ENCODE results near the gene PLXNA4. TPM values are rescaled to one million over a fixed set of nuclear protein-coding genes. Genes with fewer than 3 reads are reported as not detected.

The PLXNA4 gene
- total RNA-seq, 1 donor from 2014 or later: 13.6 TPM

DNA sequence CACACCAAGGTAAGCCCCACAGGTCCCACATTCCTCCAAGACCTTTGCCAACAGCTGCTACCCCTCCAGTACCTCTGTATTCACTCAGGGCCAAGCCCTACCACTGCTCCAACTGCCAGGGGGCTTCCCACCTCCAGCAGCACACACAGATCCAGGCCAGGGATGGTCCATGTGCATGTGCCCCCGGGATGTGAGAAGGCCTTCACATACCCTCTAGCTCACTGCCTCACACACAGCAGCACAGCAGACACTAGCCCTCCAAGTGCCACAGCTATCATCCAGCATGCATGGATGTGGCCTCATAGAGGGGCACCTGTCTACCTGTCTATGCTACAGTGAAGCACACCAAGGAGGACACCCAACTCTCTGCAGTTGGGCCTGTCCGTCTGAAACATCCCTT lies 488.8 kb downstream of the PLXNA4 start:
- H3K27ac Mint-ChIP-seq: no peak overlapping the region
- no peak for DNase-seq (ENCODE audit: extremely low spot score, unreplicated experiment)
- TF ChIP-seq, protein P1, sequence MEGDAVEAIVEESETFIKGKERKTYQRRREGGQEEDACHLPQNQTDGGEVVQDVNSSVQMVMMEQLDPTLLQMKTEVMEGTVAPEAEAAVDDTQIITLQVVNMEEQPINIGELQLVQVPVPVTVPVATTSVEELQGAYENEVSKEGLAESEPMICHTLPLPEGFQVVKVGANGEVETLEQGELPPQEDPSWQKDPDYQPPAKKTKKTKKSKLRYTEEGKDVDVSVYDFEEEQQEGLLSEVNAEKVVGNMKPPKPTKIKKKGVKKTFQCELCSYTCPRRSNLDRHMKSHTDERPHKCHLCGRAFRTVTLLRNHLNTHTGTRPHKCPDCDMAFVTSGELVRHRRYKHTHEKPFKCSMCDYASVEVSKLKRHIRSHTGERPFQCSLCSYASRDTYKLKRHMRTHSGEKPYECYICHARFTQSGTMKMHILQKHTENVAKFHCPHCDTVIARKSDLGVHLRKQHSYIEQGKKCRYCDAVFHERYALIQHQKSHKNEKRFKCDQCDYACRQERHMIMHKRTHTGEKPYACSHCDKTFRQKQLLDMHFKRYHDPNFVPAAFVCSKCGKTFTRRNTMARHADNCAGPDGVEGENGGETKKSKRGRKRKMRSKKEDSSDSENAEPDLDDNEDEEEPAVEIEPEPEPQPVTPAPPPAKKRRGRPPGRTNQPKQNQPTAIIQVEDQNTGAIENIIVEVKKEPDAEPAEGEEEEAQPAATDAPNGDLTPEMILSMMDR (conservative IDR thresholded peaks at IDR 0.05): no peak
- H3K36me3 Mint-ChIP-seq: no peaks in the 10 kb centered on the region
- H3K4me1 Mint-ChIP-seq (ENCODE audit: unreplicated experiment): peaks cover 13% of the 10 kb centered on the region
- no peaks in the 10 kb centered on the region for H3K9me3 Mint-ChIP-seq
- peaks cover 8% of the 10 kb centered on the region for H3K27me3 Mint-ChIP-seq
- no peak overlapping the region for H3K4me3 Mint-ChIP-seq

GRCh38 chr7:132084776-132085388 lies 491.4 kb downstream of the PLXNA4 start:
- Mint-ChIP-seq H3K9me3 (no peaks in the 10 kb centered on the region), H3K27ac (no peak overlapping the region), H3K4me1 (ENCODE audit: unreplicated experiment) (peaks cover 18% of the 10 kb centered on the region), H3K27me3 (peaks cover 10% of the 10 kb centered on the region), H3K4me3 (no peak overlapping the region), H3K36me3 (no peaks in the 10 kb centered on the region)
- no peak for DNase-seq (ENCODE audit: extremely low spot score, unreplicated experiment)
- TF ChIP-seq, protein P1 (conservative IDR thresholded peaks at IDR 0.05): no peak

- DNase-seq (ENCODE audit: extremely low spot score, unreplicated experiment): no peak
- no peaks in the 10 kb centered on the region for H3K9me3 Mint-ChIP-seq
- no peak overlapping the region for H3K27ac Mint-ChIP-seq
- no peak overlapping the region for H3K4me3 Mint-ChIP-seq
- no peaks in the 10 kb centered on the region for H3K36me3 Mint-ChIP-seq
- H3K4me1 Mint-ChIP-seq (ENCODE audit: unreplicated experiment): peaks cover 18% of the 10 kb centered on the region
- peaks cover 12% of the 10 kb centered on the region for H3K27me3 Mint-ChIP-seq
- TF ChIP-seq, protein P1 (conservative IDR thresholded peaks at IDR 0.05): no peak
Measured at GRCh38 chr7:132083537-132084123, 492.6 kb downstream of the PLXNA4 start.

- TF ChIP-seq, protein P1 (conservative IDR thresholded peaks at IDR 0.05): no peak
- Mint-ChIP-seq H3K27me3 (peaks cover 12% of the 10 kb centered on the region), H3K9me3 (no peaks in the 10 kb centered on the region), H3K27ac (no peak overlapping the region), H3K36me3 (no peaks in the 10 kb centered on the region), H3K4me3 (no peak overlapping the region), H3K4me1 (ENCODE audit: unreplicated experiment) (peaks cover 18% of the 10 kb centered on the region)
- no peak for DNase-seq (ENCODE audit: extremely low spot score, unreplicated experiment)
Measured at GRCh38 chr7:132083126-132083525, 493.1 kb downstream of the PLXNA4 start.

DNA sequence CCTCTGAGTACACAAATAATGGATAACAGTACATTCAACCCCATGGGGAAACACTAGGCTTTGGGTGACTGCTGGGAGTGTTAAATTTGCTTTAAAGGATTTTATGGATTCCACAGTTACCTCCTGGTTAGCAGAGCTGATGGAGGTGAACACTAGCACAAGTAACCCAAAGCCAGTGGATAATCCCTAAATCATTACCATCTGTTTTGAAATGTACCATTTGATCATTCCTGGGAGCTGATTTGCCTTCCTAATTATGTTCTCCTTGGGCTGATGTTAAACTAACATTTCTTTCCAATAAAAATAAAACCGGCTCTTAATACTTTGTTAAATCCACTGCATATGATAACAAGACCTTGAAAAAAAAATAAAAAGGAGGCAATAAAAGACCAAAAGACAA lies 493.9 kb downstream of the PLXNA4 start:
- no peak for DNase-seq (ENCODE audit: extremely low spot score, unreplicated experiment)
- H3K4me3 Mint-ChIP-seq: no peak overlapping the region
- H3K9me3 Mint-ChIP-seq: no peaks in the 10 kb centered on the region
- H3K27me3 Mint-ChIP-seq: peaks cover 17% of the 10 kb centered on the region
- no peaks in the 10 kb centered on the region for H3K36me3 Mint-ChIP-seq
- TF ChIP-seq, protein P1 (conservative IDR thresholded peaks at IDR 0.05): no peak
- peaks cover 18% of the 10 kb centered on the region for H3K4me1 Mint-ChIP-seq (ENCODE audit: unreplicated experiment)
- H3K27ac Mint-ChIP-seq: no peak overlapping the region

Measured in type B pancreatic cell (in vitro differentiated cells).